ENCODE measurements around the gene FTO.

Gene FTO

GRCh38 chr16:54121539-54122295, 417.8 kb downstream of the FTO start:
- no peak for DNase-seq (ENCODE audit: low read depth in 3 of 3)

GRCh38 chr16:54123766-54124165, 419.8 kb downstream of the FTO start:
- no peak for DNase-seq (ENCODE audit: low read depth in 3 of 3)

GRCh38 chr16:54125751-54126655, 422.0 kb downstream of the FTO start:
- DNase-seq (ENCODE audit: low read depth in 3 of 3): no peak

GRCh38 chr16:54126907-54127306, 423.0 kb downstream of the FTO start:
- no peak for DNase-seq (ENCODE audit: low read depth in 3 of 3)

- DNase-seq (ENCODE audit: low read depth in 3 of 3): no peak
Observed at GRCh38 chr16:54128629-54129234, 424.8 kb downstream of the FTO start.

GRCh38 chr16:54129810-54130209, 425.9 kb downstream of the FTO start:
- DNase-seq (ENCODE audit: low read depth in 3 of 3): no peak

- no peak for DNase-seq (ENCODE audit: low read depth in 3 of 3)
Observed at GRCh38 chr16:54135361-54136275, 431.7 kb downstream of the FTO start.

- no peak for DNase-seq (ENCODE audit: low read depth in 3 of 3)
Observed at GRCh38 chr16:54136276-54136625, 432.3 kb downstream of the FTO start.

- no peak for DNase-seq (ENCODE audit: low read depth in 3 of 3)
Observed at GRCh38 chr16:54140057-54140787, 436.3 kb downstream of the FTO start.

- DNase-seq (ENCODE audit: low read depth in 3 of 3): no peak
Observed at GRCh38 chr16:54140788-54141136, 436.8 kb downstream of the FTO start.

- DNase-seq (ENCODE audit: low read depth in 3 of 3): no peak
Observed at GRCh38 chr16:54142787-54143186, 438.8 kb downstream of the FTO start.

GRCh38 chr16:54143410-54143809, 439.5 kb downstream of the FTO start:
- DNase-seq (ENCODE audit: low read depth in 3 of 3): no peak

GRCh38 chr16:54143934-54144571, 440.1 kb downstream of the FTO start:
- no peak for DNase-seq (ENCODE audit: low read depth in 3 of 3)

GRCh38 chr16:54144572-54144947, 440.6 kb downstream of the FTO start:
- DNase-seq (ENCODE audit: low read depth in 3 of 3): no peak

- DNase-seq (ENCODE audit: low read depth in 3 of 3): no peak
Observed at GRCh38 chr16:54145881-54146280, 441.9 kb downstream of the FTO start.

- no peak for DNase-seq (ENCODE audit: low read depth in 3 of 3)
Observed at GRCh38 chr16:54148974-54149373, 445.0 kb downstream of the FTO start.

GRCh38 chr16:54150861-54151260, 446.9 kb downstream of the FTO start:
- no peak for DNase-seq (ENCODE audit: low read depth in 3 of 3)

- DNase-seq (ENCODE audit: low read depth in 3 of 3): no peak
Observed at GRCh38 chr16:54152362-54153239, 448.6 kb downstream of the FTO start.

- no peak for DNase-seq (ENCODE audit: low read depth in 3 of 3)
Observed at GRCh38 chr16:54153240-54153934, 449.4 kb downstream of the FTO start.
